GM18909 (cell line): ENCODE data around the gene NES.

ENCODE experiments used
- ATAC-seq: cut with Tn5 transposase; IDR thresholded peaks from one replicate; pipeline ENCODE4 v1.9.1; 2021; ENCODE audit warnings: mild to moderate bottlenecking; ENCODE audit not compliant: unreplicated experiment, poor library complexity

The NES gene

GRCh38 chr1:156666862-156667609, 10.2 kb downstream of the NES start:
- no peak for ATAC-seq

DNA sequence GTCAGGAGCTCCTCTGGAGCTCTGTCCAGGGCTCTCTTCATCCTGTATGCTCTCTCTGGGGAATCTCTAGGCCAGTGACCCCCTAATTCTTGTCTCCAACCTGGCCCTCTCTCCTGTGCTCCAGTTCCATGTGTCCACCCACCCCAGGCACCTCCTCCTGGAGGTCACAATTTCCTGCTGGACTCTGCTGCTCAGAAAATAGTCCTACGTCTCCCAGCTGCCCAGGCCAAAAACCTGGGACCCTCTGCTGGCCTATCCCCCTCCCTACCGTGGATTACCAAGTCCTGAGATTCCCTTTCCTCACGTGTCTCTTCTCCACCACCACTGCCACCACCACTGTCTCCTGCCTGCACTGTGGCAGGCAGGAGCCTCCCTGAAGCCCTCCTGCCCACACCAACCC, 11.7 kb downstream of the NES start:
- no peak for ATAC-seq

GRCh38 chr1:156664767-156665411, 12.3 kb downstream of the NES start:
- no peak for ATAC-seq

DNA sequence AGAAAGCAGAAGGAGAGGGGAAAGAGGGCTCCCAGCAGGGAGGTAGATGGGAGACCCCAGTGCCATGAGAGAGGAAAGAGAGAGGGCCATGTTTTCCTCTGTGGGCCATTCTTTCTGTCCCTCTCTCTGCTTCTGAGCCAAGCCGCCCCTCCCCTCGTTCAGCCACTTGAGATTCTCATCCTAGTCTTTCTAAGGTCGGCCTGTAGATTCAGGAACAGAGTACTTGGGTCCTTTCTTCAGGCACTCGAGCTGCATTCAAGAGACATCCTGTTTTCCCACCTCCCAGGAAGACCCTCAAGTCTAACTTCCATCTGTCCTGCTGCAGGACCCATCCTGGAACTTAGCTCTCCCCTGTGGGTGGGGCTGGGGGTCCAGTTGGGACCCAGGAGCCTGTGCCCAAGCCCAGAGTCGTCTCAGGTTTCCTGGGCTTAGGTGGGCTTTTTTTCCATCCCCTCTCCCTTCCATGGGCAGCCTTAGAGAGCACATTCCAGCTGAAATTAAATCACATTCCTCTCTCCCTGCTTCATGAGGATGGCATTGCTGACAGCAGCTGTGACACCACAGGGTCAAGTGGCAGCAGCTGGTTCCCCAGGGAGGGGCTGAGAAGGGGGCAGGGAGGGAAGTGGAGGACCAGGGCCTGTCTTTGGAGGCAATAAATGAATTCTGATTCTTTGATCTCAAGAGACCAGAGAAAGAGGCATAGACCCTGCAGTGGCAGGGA, 13.0 kb downstream of the NES start:
- ATAC-seq: no peak

- ATAC-seq: no peak
Measured at GRCh38 chr1:156663178-156663577, 14.0 kb downstream of the NES start.

DNA sequence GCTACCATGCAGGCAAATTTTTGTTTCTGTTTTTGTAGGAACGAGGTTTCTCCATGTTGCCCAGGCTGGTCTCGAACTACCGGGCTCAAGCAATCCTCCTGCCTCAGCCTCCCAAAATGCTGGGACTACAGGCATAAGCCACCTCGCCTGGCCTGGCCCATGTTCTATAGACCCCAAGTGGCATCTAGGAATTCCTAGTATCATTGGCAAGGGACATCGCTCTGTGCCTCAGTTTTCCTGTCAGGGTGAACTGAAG, 14.5 kb downstream of the NES start:
- no peak for ATAC-seq

GRCh38 chr1:156662005-156662799, 15.0 kb downstream of the NES start:
- ATAC-seq: no peak

DNA sequence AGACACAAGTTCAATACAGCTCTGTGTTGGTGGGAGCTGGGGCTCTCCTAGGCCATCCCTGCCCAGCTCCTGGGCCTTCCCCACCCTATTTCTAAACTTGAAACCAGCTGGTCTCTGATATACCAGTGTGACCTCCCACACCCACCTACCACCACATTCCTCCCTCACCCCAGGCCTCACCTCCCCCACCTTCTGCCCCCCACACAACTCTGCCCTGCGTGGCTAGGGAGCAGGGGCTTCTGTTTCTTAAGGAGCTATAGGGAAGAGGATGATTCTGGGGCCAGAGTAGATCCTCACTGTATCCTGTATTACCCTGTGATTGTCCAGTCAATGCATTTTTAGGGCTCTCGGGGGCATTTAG, 16.5 kb downstream of the NES start:
- peak; percentile 2 for ATAC-seq

GRCh38 chr1:156659988-156660751, 17.0 kb downstream of the NES start:
- ATAC-seq: peak; percentile 60

DNA sequence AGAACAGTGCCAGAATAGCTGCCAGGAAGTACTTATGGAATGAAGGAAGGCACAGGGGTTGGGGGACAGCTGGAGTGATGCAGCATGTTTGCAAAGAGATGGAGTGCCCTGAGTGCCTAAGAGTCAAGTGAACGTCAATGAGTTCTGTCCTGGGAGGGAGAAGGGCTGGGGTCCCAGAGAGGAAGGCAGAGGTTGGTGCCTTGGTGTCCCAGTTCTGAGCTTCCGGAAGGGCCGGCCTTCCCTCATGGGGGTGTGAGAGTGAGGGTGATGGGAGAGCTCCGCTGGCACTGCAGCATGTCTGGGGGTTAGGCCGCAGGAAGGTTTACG, 17.6 kb downstream of the NES start:
- ATAC-seq: no peak

DNA sequence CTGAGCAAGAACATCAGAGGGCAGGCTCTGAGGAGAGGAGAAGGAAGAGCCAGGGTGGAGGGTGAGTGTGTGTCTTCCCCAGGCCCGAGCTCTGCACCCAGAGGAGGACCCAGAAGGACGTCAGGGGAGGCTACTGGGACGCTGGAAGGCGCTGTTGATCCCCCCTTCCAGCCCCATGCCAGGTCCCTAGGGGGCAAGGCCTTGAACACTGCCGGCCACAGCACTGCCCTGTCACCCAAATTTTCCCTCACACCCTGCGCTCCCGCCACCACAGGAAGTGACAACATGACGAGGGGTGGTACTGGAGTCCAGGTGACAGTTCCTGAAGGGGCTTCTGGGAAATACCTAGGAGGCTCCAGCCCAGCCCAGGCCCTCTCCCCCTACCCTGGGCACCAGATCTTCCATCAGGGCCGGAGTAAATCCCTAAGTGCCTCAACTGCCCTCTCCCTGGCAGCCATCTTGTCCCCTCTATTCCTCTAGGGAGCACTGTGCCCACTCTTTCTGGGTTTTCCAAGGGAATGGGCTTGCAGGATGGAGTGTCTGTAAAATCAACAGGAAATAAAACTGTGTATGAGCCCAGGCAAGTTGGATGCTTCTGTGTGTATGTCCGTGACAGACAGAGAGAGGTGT, 18.1 kb downstream of the NES start:
- ATAC-seq: no peak

GRCh38 chr1:156658496-156658895, 18.7 kb downstream of the NES start:
- no peak for ATAC-seq

DNA sequence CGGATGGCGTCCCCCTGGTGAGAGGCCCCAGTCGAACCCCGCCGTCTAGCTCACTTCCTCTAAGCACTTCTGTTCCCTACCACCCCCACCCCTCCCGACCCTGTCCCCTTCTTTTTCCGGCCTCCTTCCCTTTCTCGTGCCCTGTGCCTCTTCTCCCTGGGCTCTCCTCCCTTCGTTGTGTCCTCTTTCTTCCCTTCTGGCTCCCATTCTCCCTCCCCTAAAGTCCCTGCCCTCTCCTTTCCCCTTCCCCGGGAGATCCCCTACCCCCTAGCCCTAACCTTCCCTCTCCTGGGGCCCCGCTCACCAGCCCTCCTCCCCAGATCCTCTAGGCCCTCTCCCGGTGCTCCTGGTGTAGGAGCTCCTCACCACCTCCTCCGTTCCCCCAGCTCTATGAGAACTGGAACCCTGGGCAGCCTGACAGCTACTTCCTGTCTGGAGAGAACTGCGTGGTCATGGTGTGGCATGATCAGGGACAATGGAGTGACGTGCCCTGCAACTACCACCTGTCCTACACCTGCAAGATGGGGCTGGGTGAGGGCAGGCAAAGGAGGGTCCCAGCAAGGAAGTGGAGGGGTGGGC, 19.4 kb downstream of the NES start:
- no peak for ATAC-seq

GRCh38 chr1:156656806-156657740, 20.1 kb downstream of the NES start:
- no peak for ATAC-seq

DNA sequence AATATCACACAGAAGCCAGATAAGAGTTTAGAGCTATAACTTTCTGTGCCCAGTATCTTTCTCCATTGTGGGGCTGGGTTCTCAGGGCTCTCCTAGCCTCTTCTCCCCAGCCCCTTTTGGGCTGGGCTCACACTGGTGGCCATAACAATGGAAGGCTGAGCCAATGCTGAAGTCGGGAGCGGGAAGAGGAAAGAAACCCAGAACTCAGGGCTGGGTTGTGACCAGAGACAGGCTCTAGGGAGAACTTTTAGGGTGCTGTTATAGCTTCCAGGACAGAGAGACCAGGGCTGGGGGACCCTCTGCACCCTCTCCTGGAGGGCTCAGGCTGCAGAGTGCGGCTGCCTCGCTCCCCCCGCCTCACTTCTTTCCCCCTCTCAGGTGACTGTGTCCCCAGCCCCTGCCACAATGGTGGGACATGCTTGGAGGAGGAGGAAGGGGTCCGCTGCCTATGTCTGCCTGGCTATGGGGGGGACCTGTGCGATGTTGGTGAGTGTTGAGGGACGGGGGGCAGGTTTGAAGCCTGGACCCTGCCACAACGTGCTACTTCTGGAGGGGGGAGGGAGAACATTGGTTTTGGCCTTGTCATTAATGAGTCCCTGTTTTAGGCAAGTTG, 21.2 kb downstream of the NES start:
- ATAC-seq: no peak

- no peak for ATAC-seq
Measured at GRCh38 chr1:156655151-156655903, 21.9 kb downstream of the NES start.

GRCh38 chr1:156654700-156655099, 22.5 kb downstream of the NES start:
- ATAC-seq: no peak

DNA sequence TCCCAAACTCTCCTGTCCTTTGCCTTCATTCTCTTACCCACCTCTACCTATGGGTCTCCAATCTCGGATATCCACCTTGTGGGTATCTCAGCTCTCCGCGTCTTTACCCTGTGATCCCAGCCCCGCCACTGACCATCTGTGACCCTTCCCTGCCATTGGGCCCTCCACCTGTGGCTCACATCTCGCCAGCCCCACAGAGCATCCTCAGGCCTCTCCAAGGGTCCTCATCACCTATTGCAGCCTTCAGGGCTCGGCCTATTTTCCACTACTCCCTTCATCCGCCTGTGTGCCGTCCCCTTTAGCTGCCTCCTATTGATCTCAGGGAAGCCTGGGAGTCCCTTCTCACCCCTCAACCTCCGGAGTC, 24.2 kb downstream of the NES start:
- no peak for ATAC-seq
